Frontal cortex (tissue), 4 donors: Measurements from ENCODE around the gene HGFAC. TPM values are rescaled to one million over a fixed set of nuclear protein-coding genes. Genes with fewer than 3 reads are reported as not detected.

ENCODE experiments used
- DNase-seq, 2 donors: peaks; one replicate each; pipeline ENCODE4 v3.0.0; 2012; ENCODE audit warnings: low spot score in 2 of 2
- FAIRE-seq: peaks from 2 replicates; lab custom pipeline; 2012; peaks lifted over from hg19 to GRCh38; lab: Jason Lieb, UNC
- total RNA-seq: library from RNA; depleted of rRNA; stranded (reverse); fragments of >200 nt; gene quantifications from one replicate; pipeline ENCODE4 v1.2.3, GENCODE V29; 2014
- donor health status: control.
- donor health status: control.
- donor health status: control.

HGFAC gene
- total RNA-seq, 1 donor from 2014 or later = 1.6 TPM

DNA sequence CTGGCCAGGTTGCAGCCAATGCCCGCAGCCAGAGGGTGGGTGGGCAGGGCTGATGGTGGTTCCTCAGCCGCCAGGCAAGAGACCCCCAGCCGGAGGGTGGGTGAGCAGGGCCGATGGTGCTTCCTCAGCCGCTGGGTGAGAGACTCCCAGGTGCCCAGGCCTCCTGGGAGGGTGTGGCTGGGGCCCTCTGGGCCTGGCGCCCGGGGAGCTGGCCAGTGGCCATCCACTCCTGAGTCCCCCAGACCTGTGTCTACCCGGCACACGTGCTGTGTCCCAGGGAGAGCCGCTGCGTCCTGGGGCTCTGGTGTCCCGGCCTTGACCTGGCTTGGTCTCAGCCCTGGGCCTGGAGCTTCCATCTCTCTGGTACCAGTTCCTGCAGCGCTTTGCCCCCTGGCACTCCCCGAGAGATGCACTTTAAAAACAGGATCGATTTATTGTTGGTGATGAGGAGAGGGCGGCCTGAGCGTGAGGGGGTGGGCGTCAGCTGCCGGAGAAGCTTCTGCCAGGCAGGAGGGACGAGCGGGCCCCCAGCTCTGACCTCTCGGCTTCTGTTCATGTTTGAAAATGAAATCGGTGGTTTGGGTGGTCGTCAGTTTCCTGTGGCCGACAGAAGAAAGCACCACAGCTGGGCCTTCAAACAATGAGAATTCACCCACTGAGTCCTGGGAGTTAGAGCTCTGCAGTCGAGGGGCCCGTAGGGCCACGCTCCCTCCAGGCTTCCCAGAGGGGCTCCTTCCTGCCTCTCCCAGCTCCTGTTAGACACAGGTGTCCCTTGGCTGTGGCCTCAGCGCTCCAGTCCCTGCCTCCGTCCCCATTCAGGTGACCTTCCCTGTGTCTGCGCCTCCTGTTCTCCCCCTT is 27.8 kb downstream of the HGFAC start:
- no peak for FAIRE-seq
- no peak for DNase-seq

DNA sequence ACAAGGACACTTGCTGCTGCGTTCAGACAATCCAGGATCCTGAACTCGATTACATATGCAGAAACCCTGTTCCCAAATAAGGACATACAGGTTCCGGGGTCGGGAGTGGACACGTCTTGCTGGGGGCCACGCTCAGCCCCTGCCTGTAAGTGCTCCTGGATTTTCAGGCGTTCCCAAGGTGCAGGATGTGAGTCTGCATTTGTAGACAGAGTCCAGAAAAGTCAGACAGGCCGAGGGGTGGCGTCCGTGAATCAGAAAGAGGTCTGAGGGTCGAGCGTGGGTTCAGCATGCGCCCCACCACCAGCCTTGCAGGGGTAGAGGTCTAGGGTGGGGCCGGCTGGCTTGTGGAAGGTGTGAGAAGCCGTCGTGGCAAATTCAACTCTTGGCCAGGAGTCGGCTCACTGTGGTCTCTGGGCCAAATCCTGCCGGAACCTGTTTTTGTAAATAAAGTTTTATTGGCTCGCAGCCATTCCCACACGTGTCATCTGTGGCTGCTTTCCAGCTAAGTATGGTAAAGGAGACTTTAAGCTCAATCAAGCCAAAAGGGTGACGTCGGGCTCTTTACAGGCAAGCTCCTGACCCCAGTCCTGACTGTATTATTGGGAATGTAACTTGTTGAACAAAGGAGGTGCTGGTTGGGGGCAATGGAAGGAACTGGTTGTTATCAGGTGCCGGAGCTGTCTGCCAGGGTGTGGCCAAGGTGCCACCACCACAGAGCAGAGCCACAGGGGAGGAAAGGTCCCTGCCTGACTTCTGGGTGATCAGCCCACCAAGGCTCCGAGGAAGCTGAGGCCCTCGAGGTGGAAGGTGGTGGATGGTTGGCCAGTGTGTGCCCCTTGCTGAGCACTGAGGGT is 28.7 kb downstream of the HGFAC start:
- no peak for FAIRE-seq

DNA sequence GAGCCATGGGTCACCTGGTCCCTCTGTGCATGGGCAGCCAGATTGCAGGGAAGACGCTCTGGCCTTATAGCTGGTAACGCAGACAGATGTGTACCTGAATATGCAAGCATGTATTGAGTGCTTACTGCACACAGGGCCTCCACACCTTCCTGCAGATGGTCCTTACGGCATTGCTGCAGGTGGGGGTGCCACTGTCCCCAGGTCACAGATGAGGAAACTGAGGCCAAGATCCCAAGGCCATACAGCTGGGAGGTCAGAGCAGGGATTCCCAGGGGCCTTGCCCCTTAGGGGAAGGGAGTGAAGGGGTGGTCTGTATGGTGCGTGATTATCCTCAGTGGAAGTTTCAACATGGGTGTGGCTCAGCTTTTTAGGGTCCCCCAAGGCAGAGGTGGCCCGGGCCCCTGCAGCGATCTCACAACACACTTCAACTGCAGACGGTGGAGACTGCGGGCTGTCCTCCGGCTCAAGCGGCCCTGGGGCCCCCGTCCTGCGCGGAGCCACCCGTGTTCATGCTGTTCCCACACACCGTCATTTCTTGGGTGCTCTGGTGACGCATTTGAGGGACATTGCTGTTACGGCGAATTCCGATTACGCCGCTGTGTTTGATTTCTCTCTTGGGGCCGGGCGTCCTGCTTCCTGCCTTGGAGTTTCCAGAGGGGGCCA is 29.5 kb downstream of the HGFAC start:
- no peak for DNase-seq
- no peak for FAIRE-seq

More for the DNA sequence above, 28.7 kb downstream of the HGFAC start:
- DNase-seq = no peak

DNA sequence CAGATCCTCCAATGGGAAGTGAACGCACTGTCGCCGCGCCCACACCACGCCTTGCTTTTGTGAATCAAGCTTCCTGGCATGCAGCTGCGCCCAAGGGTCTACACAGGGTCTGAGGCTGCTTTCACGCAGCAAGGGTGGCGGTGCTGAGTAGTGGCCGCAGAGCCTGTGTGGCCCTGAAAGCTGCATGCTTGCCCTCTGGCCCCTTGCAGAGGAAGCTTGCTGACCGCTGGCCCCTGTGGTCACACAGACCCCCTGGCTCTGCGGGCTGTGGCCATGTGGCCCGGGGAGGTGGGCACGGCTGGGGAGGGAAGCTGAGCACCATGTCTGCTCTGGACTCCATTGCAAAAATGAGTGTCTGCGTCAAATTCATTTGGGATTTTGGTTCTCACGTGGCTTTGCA is 30.1 kb downstream of the HGFAC start:
- FAIRE-seq (no peak), DNase-seq (no peak)

DNA sequence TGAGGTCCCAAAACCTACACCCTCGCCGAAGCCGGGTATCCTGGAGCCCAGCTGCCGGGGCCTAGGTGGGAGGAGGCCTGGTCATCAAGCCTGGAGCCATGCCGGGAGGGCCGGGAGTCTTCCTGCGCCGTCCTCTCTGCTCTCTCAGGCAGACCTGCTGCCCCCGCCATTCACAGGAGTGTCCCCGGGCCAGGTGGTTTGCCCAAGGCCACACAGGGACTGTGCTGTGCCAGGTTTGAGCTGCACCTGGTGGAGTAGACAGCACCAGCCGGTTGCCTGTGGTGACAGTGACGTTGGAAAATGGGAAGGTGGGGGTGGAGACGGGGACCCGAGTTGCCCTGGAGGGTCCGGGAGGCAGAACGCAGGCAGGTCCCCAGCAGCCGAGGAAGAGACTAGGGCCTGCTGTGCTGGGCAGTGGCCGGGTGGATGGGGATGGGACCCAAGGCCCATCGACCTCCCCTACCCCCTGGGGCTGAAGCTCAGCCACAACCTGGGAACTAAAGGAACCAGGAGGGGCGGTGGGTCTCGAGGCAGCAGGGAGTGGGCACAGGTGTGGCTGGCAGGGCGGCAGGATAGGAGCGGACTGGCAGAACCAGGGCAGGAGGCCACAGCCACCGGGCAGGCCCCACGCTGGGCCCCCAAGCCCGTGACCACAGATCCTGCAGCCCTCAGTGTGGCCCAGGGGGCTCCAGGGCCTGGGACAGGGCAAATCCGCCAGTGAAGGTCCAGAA is 30.8 kb downstream of the HGFAC start:
- DNase-seq (no peak), FAIRE-seq (no peak)

DNA sequence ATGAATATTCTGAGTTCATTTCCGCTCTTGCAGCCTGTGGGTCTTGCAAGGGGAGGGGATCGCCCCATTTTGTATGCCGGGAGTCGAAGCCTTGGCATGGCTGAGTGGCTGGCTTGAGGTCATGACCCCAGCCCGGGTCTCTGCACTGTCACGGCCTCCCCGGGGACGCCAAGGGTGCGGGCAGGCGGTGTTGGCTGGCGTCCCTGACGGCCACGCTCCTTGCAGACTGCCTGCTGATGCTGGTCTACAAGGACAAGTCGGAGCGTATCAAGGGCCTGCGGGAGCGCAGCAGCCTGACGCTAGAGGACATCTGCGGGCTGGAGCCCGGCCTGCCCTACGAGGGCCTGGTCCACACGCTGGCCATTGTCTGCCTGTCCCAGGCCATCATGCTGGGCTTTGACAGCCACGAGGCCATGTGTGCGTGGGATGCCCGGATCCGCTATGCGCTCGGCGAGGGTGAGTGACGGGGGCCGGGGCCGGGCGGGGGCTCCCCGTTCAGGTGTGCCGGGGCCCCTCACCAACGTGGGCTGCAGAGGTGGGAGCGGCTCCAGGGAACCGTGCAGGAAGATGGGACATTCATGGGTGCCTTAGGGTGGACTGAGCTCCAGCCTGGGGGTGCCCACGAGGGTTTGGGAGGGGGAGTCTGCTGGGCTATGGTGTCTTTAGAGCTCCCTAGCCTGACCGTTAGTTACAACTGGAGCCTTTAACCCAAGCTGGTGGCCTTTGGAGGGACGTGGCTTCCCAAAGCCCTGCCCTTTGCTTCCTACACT is 31.6 kb downstream of the HGFAC start:
- FAIRE-seq (no peak), DNase-seq (no peak)

DNA sequence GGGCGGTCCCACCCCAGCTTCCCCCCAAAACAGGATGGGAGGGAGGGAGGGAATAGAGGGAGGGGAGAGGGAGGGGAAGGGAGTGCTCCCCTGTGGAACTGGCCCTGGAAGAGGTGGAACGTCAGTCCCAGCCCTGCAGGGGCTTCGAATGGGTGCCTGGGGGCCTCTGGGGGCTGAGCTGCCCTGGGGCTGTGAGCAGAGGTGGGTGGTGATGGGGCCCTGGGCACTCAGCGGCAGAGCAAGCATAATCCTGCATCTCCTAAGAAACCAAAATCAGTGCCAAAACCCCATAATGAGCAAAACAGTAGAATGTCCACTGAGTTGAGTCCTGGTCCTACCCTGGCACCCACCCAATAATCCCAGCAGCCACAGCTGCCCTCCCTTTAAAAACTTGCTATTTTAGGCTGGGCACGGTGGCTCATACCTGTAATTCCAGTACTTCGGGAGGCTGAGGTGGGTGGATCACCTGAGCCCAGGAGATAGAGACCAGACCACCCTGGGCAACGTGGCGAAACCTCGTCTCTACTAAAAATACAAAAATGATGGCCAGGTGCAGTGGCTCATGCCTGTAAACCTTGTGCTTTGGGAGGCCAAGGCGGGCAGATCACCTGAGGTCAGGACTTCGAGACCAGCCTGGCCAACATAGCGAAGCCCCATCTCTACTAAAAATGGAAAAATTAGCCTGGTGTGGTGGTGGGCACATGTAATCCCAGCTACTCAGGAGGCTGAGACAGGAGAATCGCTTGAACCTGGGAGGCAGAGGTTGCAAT is 32.4 kb downstream of the HGFAC start:
- FAIRE-seq (no peak), DNase-seq (no peak)

DNA sequence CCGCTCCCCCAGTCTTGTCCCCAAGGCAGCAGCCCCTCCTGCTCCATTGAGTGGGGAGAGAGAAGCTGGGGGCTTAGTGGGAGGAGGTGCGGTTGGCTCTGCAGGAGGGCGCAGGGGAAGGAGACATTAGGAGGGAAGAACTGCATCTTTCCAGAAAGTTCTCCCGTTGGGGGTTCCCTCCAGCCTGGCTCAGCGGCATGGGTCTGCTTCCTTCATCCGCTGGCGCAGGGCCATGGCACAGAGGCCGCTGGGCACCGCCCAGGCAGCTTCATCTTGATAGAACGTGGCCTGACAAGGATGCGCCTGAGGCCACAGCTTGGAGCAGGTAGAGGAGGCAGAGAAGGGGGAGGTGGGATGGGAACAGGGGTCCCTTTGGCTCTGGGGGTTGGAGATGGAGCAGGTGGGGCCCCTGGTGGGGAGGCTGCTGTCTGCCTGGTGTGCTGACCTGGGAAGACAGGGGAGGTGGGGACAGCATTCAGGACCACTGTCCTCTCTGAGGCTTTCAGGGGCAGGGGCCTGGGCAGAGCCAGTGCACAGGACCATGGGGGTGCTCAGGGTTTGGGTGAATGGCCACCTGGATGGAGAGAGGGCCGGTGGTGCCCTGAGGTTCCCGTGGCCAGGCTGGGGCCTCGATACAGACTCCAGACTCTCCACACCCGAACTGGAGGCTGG is 33.4 kb downstream of the HGFAC start:
- no peak for FAIRE-seq
- DNase-seq = no peak

DNA sequence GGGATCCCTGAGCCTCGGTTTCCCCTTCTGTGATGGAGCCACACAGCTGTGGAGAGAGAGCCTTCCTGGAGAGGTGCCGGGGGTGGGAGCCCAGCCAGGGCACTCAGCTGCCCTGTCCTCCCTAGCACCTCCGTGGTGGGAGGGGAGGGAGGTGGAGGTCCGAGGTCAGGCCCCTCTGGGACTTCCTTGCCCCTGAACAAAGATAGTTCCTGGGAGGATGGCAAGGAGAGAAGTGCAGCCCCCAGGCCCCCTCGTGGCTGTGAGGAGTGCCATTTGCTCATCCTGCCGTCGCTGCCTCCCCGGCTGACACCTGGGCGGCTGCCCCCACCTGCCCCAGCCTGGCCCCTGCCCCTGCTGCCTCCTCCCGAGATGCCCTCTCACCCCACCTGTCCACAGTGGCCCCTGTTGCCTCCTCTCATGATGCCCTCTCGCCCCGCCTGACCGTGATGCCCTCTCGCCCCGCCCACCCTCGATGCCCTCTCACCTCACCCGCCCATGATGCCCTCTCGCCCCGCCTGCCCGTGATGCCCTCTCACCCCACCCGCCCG is 34.0 kb downstream of the HGFAC start:
- no peak for DNase-seq

DNA sequence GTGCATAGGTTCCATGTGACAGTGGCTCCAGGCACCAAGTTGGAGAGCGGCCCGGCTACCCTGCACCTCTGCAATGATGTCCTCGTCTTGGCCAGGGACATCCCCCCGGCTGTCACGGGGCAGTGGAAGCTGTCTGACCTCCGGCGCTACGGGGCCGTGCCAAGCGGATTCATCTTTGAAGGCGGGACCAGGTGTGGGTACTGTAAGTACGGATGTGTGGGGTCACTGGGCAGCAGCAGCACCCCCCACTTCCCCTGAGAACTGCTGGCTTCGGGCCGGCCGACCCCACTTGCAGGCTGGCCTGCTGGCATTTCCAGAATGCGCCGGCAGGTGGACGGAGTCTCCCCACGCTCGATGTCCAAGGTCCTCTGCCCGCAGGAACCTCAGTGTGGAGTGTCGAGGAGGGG is 34.6 kb downstream of the HGFAC start:
- DNase-seq = no peak
- FAIRE-seq = no peak

More for the DNA sequence above, 34.0 kb downstream of the HGFAC start:
- no peak for FAIRE-seq

DNA sequence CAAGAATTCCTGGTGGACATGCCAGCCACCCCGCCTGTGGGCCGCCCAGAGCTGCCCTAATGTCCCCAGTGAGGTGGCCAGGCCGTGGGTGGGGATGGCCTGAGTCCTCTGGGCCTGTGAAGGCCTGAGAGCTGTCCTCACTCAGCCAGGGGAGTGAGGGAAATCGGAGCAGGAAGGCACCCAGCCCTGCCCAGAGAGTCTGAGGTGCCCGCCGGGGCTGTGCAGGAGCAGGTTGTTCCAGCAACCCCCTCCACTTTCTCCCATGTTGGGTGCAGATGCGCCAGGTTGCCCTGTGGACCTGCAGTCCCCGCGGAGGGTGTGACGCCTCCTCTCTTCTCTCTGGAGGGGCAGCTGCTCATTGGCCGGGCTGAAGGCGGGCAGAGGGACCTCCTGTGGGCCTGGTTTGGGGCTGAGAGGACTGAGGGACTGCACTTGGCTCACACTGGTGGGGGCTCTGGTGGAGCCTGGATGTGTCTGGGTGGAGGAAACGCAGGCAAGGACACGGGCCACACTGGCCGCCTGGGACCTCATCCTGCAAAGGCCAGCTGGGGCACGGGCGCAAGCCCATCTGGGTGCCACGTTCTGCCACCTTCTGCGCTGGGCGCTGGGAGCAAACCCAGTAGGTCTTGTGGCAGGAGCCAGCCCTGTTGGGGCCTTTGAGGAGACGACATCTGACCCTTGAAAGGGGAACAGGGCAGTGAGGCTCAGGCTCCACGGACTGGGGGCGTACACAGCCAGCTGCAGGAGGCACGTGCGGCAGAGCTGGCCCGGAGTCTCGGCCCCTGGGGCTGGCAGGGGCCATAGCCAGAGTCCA is 35.4 kb downstream of the HGFAC start:
- FAIRE-seq = no peak
- no peak for DNase-seq

DNA sequence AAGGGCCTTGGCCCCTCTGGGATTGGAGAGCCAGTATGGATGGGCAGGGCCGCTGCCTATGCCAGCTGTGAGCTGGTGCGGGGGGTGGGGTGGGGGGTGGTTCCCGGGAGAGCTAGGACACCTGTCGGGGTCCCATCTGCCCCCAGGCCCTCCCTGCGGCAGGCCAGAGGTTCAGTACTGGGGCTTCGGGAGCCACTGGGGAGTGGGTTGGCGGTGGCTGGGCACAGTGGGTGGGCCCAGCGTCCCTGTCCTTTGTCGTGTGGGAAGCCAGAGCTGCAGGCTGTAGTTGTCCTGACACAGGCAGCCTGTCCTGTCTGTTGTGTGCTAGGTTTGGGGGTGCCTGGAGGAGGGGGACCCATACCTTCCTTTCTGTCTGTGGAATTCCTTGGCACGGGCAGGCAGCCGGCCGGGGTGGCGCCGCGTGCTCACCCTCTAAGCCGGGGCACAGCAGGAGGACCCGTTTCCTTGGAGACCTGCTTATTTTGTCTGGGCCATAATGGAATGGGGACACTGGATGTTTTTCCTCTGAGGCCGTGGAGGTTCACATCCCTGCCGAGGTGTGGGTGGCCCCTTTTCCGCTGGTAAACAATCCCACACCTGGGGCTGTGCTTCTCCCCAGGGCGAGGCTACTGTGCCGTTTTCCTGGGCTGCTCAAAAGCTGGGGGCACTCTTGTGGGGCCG is 36.1 kb downstream of the HGFAC start:
- FAIRE-seq = no peak
- no peak for DNase-seq

DNA sequence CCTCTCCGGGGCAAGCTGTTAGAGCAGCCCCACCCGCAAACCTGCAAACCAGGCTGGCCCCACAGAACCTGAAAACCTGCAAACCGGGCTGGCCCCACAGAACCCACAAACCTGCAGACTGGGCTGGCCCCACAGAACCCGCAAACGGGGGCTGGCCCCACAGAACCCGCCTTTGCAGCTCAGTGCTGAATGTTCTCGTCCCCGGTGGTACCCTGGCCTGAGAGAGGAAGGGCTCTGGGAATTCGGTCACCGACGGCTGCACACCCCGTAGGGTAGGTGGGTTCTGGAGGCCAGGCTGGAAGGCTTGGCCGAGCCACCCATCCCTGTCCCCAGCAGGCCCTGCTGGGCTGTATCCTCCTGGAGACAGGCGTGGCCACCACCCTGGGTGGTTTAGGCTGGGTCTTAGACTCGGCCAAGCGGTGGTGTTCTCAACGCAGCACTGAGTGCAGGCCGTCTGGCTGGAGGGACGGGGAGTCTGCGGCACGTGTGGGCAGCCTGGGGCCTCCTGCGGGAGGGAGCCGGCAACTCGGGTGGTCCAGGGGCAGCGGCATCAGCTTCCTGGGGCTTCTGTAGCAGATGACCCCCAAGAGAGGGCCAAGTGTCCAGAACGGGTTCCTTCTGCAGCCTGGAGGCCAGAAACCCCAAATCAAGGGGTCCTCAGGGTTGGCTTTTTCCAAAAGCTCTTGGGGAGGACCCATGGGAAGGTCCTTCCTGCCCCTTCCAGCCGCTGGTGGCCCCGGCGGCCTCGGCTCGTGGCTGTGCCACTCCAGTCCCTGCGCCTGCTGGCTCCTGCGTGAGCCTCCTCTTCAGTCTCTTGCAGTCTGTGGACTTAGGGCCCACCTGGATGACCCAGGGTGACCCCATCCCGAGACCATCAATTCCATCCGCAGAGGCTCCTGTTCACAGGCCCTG is 36.9 kb downstream of the HGFAC start:
- FAIRE-seq (no peak), DNase-seq (no peak)

DNA sequence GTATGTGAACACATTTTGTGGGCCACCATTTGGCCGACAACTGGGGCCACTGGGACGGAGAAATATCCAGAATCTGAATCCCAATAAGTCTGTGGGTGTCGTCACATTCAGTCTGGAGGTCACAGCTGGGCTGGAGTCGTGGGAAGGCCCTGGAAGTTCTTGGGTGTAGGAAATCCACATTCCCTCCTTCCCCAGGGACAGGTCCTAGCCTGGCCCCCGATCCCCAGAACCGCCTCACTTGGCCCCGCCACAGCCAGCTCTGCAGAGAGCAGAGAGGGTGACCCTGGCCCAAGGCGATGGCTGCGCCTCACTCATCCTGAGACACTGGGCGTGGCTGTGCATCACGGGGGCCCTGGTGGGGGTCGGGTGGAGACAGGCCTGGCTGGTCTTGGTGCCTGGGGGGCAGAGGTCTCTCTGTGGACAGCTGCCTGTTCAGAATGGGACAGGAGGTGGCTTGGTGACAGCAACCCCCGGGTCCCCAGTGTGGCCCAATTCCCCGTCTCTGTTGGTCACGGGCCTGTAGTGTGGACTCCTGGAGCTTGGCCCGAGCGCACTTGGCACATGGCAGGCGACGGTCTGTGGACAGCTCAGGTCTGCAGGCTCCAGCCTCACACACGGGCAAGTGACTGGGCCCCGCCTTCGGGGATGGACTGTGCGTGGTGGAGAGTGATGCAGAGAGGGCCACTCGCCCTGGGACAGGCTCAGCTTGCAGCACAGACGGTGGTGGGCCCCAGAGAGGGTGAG is 37.8 kb downstream of the HGFAC start:
- no peak for DNase-seq
- no peak for FAIRE-seq
